ENCODE results near the gene LDLRAD4.

LDLRAD4 gene

DNA sequence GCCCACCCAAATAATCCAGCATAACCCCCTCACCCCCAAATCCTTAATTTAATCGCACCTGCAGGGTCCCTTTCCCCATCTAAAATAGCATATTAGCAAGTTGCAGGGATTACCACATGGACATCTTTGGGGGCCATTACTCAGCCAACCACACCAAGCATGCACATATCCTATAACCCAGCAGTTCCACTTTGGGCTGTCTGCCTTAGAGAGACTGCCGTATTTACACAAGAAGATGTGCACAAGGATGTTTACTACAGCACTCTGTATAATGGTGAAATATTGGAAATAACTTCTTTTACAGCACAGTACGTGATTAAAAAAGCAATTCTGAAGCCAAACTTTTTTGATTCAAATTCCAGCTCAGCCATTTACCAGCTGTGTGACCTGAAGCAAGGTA, 17.3 kb upstream of the LDLRAD4 start:
- no peak for DNase-seq (ENCODE audit: low read depth in 2 of 2)

DNA sequence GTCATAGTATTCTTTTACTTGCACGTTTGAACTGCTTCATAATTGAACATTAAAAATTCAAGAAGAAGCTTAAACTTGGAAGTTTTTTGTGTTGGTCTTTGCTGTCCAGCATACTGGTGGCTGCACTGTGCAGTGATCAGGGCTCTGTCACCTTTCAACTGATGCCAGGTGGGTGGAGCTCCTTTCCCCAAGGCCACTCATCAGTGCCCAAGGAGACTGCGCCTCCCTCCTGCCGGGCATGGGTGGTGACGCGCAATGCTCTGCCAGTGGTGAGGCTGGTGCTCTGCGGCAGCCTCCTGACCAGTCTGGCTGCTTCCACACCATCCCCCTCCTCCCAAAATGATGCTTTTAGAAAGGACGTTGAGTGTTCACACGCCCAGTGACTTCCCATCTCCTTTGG, 16.0 kb upstream of the LDLRAD4 start:
- no peak for DNase-seq (ENCODE audit: low read depth in 2 of 2)

DNA sequence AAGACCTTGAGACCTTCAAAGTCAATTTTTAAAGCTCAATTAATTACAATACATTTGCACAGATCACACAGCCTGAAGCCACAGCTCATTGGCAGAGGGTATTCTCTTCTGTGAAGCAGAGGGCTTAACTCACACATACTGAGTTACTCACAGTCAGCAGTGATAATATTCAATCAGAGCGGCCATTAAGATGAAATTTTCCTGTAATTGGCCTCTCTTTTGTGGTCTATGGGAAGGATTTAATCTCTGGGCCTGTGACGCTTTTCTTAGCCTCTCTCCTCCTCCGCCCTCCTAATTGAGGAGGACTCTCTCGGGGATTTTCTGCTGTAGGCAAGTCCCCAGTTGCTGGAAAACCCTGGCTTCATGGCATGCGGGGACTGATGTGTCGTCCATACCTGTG, 12.3 kb upstream of the LDLRAD4 start:
- no peak for DNase-seq (ENCODE audit: low read depth in 2 of 2)

DNA sequence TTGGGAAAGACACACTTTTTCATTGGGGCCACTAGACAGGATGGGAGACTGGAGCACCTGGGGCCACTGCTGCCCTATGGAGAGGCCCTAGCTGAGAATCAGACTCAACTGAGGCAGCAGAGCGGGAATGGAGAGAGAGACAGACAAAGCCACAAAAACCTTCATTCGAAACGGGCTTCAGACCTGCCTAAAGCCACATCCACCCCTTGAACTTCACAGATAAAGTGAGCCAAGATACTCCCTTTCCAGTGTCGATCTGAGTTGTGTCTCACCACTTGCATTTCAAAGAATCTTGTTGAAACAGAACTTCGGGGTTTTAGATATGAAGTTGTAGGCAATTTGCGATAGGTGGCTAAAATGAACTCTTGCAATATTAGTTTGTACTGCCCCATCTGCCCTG, 11.3 kb upstream of the LDLRAD4 start:
- DNase-seq (ENCODE audit: low read depth in 2 of 2) = no peak

DNA sequence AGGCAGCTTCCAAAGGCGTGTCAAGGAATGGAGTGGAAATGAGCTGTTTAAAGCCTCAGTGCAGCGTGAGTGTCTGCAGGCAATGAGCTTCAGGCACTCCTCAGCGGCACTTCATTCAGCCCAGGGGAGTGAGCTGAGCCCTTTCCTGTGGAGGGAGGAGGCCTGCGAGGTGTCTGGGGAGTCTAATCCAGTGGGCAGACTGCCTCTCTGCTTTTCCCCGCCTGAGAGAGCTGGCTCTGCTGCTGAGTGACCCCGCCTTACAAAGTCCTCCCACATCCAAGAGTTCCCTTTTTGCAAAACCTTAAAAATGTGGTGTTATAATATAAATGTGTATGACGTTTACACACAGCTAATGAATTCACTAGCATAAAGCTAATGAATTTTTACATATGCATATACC, 7.0 kb upstream of the LDLRAD4 start:
- no peak for DNase-seq (ENCODE audit: low read depth in 2 of 2)

DNA sequence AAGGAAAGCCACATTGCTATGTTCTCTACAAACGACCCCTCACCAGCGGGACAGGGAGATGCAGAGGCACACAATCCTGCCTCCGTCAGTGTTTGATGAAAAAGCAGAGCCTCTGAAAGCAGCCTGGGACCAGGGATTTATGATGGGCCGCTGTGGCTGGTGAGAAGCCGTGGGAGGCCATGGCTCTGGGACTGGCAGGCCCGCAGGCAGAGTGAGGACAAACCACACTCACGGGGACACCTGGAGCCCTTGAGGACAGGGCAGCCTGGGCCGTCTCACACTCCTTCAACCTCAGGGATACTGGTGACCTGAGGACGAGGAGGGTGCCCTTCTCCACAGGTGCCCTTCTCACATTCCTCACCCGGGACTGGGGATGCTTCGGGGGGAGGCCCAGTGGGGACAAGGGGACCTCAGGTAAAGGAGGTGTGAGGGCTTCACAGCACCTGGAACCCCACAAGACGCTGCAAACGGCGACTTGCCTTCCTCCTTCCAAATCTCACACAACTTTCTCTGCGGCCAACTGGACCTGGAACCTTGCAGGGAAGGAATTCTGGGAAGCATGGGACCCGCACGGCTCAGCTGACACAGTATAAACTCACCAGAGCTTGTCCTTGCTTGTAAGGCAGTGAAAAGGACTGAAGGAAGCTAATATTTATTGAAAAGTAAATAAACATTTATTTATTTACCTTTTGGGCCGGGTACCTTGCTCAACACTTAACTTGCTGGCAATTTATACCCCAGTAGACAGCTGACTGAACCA, 5.3 kb upstream of the LDLRAD4 start:
- no peak for DNase-seq (ENCODE audit: low read depth in 2 of 2)

DNA sequence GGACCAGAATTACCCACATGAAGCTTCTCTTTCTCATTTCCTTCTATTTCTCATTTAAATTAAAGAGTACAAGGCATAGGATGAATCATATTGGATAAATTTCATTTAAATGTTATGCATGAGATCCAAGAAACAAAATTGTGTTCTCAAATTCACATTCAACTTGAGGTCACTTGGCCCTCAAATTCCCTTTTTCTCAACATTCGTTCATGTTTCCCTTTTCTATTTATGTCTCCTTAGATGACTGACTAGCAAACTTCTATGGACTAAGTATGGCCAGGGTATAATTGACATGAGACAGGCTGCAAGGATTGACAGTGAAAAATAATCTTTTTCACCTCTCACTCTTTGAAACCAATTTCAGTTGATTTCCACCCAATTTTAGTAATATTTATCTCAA, 4.0 kb upstream of the LDLRAD4 start:
- no peak for DNase-seq (ENCODE audit: low read depth in 2 of 2)

DNA sequence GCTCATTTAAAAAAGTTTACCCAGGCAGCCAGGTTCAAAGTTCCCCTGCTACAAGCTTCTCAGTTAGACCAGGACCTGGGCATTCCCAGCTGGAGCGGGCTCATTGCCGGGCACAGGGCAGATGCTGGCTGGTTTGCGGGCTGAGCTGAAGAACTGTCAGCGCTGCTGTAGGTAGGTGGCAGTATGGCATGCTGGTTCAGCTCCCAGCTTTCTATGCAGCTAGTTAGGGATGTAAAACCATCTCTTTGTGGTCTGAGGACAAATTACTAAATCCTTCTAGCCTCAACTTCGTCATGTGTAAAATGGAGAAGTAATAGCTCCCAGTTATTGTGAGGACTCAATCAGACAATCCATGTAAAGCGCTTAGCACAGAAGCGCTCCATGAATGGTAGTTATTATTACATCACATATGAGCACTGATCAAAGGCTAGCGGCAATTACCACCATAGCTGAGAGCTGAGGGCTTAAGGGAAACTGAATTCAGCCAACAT, 2.4 kb upstream of the LDLRAD4 start:
- DNase-seq (ENCODE audit: low read depth in 2 of 2) = peak; percentile 23 to 47

DNA sequence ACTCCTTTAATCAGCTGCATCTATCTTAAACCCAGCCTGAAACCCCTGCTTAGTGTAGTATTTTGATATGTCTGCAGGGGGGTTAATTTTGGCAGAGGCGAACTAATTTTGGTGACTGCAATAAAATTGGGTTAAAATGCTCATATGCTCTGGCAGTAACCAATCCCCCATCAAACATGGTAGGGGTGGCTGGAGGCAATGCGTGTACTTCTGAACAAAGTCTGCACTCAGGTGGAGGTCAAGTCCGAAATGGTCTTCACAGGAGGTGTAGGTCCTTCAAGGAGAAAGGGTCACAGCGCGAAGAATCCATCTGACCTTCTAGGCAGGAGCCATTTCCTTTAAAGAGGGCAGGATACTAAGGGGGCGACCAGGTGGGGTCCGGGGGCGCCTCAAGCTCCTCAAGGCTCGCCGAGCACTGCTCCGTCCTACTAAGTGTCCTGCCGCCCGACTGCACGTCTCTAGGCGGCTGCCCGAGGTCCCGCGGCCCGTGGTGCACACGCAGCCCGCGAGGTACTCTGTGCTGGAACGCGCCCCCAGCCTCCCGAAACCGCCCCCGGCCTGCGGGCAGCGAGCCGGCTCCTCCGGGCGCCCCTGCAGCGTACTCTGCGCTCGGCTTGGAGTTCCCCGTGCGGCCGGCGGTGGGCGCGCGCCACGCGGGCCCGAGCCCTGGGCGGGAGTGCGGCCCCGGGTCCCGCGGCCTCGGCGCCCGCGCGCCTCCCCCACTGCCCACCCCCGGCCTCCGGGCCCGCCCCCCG, 1.7 kb upstream of the LDLRAD4 start:
- DNase-seq (ENCODE audit: low read depth in 2 of 2) = peak in 1 of 2 donors; percentile 40

DNA sequence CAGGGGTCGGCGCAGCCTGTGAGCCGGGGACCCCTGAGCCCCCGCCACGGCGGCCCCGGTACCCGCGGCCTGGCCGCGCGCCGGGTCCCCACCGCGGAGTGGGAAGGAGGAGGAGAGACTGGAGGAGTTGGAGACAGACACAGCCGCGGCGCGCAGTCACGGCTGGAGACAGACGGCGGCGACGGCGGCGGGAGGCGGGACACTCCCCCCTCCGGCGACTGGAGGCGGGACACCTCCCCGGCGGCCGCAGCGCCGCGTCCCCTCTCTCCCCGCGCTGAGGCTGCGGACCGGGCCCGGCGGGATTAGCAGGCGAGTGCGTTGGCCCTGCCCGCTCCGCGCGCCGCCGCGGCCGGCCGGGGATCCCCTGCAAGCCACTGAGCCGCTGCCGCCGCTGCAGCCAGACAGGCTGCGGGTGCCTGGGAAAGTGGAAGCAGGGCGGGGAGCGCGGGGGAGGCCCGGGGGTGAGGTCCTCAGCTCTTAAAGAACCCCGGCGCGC, 1.0 kb upstream of the LDLRAD4 start:
- DNase-seq (ENCODE audit: low read depth in 2 of 2) = peak; percentile 27 to 39

DNA sequence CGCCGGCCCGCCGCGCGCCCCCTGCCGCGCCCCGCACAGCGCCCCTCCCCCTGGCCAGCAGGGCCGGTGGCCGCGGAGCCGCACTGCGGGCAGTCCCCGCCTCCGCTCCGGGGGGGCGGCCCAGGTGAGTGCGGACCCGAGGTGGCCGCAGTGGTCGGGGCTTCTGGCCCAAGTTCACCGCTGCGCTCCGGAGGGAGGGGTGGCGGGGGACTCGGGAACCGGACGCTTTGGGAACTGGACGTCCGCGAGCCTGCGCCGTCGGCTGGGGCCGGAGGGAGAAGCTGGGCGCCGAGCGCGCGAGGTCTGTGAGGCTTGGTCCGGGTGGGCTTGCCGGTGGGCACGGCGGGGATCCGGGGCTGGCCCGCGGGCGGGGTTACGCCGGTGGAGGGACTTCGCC, 591 bp upstream of the LDLRAD4 start:
- DNase-seq (ENCODE audit: low read depth in 2 of 2) = no peak

DNA sequence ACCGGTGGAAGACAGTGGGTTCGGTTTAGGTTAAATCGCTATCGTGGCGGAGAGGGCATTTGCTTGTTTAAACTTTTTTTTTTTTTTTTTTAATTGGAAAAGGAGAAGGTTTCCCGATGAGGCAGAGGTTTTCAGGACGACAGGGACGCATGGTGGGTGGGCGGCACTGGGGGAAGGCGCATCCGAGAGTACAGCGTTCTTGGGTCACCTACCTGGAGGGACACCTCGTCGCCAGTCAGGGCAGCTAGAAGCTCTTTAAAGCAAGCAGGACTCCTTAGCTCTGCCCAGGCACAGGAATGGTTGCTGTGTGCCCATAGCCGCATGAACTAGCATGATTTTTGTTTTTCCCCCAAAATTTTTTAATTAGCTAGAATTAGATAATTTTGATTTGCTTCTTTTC, 437 bp downstream of the LDLRAD4 start:
- DNase-seq (ENCODE audit: low read depth in 2 of 2) = no peak

DNA sequence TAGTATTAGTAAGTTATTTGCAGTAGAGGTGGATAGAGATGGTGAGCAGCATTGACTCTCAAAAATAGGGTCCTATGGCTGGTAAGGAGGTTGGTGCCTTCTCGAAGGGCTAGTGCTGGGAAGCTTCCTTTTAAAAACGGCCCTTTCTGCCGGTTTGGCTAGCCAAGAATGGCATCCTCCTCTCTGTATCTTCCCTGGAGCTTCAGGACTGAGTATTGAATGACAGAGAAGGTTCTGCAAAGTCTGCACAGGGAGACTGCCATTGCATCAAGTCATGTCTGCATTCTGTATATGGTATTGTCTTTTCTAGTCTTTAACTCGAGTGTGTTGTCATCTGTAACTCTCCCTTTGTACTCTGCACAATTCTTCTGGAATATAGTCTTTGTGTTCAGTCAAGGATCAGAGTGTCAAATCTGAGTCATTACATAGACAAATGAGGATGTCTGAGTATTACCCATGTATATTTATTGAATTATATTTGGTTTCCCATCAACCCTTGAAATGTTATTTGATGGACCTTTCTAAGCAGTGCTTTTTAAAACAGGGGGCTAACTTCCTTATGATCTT, 1.1 kb downstream of the LDLRAD4 start:
- no peak for DNase-seq (ENCODE audit: low read depth in 2 of 2)

DNA sequence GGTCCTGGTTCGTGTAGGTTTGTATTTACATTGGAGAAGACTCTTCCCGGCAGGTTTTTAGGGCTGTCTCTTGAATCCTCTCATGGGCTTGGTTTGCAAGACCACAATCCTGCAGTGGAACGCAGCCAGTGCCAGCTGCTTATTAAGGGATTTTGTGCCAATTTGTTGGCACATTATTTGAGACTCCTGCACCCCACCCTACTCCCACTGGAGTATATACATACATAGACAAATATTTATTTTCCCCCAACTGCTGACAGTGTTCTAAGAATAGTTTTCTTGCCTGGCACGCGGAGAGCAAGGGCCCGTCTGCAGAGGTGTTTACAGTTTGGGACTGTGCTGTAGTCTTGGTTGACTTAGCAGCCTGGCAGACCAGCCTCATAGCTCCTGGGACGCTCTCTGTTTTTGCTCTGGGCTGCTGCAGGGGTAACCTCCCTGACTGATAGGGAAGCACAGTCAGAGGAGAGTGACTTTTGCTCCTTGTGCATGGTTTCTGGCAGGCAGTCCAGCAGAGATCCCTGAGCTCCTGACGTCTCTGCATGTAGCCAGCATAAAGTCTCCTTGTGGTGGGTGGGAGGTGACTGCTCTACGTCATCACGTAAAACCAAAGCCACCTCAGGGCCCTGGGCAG, 1.9 kb downstream of the LDLRAD4 start:
- DNase-seq (ENCODE audit: low read depth in 2 of 2) = no peak

DNA sequence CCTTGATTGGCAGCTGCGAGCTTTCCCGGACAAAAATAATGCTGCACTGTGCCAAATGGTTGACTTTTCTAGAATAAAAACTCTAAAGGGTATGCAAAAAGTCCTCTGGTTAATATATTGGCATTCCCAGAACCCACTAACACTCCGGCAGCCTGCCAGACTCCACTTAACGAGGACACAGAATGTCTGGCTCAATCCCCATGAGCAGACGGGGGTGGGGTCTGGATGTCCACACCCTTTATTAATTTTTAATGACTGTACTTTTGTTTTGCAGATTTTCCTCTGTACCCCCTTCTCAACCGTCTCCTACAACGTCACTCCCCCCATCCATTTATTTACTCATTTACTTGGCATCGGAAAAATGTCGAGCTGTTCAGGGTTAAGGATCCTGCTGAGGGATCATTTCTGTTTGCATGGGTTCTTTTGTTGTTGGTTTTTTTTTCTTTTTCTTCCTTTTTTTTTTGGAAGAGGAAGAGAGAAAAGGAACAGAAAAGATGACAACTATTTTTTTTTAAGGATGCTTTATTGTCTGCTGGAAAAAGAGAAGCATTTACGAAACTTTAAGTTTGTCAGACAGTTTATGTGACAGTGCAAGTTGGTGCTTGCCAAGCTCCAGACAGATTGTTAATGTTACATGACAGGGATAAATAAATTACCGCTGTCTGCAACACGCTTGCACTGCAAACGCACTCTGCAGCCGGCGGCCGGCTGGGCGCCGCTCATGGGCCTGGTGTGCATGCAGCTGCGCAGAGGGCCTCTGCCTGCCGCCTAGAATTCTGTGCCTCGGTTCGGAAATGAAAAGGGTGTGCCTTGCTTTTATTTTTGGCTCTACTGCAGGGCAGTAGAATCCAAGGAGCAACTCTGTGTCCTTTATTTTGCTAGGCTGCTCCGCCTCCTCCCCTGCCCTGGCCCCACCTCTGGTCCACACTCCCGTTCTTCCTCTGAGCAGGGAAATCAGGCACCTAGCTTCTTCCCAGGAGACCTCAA, 3.6 kb downstream of the LDLRAD4 start:
- DNase-seq (ENCODE audit: low read depth in 2 of 2) = no peak

DNA sequence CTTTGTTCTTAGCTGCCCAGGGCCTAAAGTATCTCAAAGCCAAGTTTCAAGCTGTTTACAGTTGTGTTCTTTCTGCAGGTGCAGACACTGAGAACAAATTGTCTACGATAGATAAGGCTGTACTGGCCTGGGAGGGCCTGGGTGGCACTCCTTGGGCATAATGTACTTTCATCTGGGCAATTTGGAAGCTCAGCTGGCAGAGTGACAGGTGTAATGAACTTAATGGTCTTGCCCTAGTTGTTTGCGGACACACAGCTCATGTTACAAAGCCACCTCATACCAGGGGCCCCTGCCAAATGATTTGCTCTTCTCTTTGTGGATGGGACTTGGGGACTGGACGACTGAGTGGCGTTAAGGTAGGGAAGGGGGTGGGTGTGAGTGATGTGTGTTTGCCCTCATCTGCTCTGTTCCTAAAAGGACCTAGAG, 4.3 kb downstream of the LDLRAD4 start:
- no peak for DNase-seq (ENCODE audit: low read depth in 2 of 2)

DNA sequence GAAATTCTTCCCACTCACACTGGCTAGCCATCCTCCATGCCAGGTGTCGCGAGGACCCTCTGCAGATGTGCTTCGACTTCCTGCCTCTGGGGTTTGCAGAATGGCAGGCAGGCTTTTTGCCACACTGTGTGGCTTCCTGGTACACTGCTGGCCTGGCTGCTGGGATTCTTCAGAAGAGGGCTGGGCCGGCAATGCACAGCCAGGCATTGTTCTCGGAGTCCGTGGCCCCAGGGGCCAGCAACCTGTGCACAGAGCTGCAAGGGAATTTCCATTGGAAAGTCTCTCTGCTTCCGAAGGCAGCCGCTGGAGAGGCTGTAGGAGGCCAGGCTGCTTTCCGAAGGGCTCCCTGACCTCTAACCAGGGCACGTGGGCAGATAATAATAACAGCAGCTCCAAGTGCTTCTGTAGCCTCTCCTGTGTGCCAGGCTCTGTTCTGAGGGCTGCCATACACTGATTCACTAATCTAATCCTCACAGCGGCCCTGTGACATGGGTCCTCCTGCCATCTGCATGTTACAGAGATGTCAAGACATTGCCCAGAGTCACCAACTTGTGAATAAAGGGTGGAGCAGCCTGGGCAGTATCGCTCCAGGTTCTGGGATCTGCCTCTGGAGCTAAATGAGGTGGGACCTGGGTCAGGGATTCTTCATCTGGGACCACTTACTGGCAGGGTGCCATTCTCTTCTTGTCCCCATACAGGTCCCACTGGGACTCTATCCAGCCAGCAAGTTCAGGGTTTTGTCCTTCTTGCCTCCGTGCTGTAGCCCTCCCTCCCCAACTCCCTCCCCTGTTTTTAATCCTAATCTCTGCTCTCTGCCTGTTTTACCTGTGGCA, 5.0 kb downstream of the LDLRAD4 start:
- no peak for DNase-seq (ENCODE audit: low read depth in 2 of 2)

DNA sequence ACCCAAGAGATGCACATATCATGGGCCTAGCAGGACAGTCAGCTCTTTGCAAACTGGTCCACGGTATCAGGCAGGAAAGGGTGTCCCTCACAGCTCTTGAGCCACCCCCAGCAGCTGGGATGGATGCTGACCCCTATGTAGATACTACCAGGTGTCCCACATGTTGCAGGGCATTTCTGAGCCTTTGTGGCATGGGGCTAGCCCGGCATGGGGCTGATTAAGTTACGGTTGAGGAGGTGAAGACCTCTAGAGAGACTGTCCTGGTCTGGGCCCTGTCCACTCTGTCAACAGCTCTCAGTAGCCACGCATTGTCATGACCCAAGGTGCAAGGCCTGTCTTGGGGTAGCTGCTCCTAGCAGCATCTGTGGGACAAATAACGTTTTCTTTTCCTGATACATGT, 6.7 kb downstream of the LDLRAD4 start:
- no peak for DNase-seq (ENCODE audit: low read depth in 2 of 2)

DNA sequence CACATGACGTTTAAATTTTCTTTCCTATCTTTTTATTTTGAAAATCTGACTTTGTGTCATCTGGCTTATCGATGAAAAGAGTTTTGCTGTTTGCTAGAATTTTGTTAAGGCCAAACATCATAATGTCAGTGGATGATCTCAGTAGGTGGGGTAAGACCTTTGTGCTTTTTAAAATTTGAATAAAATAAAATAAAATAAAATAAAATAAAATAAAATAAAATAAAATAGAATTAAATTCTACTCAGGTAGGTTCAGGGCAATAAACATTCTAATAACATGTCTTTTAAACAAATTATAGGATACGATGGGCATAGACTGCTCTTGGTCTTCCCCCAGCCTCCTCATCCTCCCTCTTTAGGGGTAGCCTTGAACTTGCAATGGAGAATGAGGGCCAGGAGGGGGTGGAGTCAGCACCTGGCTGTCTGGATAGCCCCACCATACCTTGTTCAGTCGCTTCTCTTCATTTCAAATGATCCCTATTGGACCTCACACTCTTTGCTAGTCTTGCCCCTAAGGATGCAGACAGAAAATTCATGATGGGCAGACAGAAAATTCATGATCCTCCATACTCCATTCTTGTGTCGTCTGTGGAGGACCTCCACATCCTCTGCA, 8.1 kb downstream of the LDLRAD4 start:
- DNase-seq (ENCODE audit: low read depth in 2 of 2) = no peak

DNA sequence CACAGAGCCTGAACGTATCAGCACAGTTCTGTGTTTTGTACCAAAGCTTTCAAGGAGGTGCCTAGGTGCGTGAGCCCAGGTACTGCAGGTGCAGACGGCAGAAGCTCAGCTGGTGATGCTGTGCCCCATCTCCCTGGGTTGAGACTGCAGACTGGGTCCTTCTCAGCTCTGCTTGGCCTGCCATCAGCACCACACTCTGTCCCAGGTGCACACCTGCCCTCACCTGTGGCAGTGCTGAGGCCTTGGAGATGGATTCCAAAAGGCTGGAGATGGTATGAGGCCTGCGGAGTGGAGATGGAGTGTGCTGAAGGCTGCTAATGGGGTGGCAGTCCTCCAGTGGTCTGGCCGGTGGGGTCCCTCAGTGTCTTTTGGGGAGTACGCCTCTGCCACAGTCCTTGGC, 9.3 kb downstream of the LDLRAD4 start:
- DNase-seq (ENCODE audit: low read depth in 2 of 2) = no peak

All from activated CD4-positive, alpha-beta T cell treated with anti-CD3 and anti-CD28 coated beads for 24 hours (primary cell).